GM12878 (cell line): ENCODE data around the gene CDK17. TPM values are rescaled to one million over a fixed set of nuclear protein-coding genes. Genes with fewer than 3 reads are reported as not detected.

ENCODE experiments used
- ATAC-seq: fragments of 200-7000 bp; cut with Tn5 transposase; 3 replicates; pipeline ENCODE4 v1.9.1; 2020; ENCODE audit warnings: mild to moderate bottlenecking, moderate library complexity
- BruUV-seq: library from RNA; stranded (reverse); fragments of 400-500 nt; replicated peaks from 2 replicates; lab custom pipeline; 2021; lab: Mats Ljungman, UMichigan
- CTCF ChIA-PET: fragments of 300-600 bp; sonication (Branson Sonifier 250); formaldehyde crosslinking; extraction: SDS; loops from one replicate; lab custom pipeline; 2021; ENCODE audit warnings: inconsistent platforms; lab: Yijun Ruan, JAX
- POLR2A ChIA-PET: fragments of 350-600 bp; formaldehyde crosslinking; extraction: SDS; loops from one replicate; lab custom pipeline; 2021; ENCODE audit warnings: inconsistent platforms; lab: Charles Lee
- RAD21 ChIA-PET: fragments of 300-600 bp; sonication (Branson Sonifier 250); formaldehyde crosslinking; loops from one replicate; lab custom pipeline; 2023; ENCODE audit warnings: antibody characterized with exemption; ENCODE audit not compliant: unreplicated experiment; lab: Charles Lee
- SMC1A ChIA-PET: fragments of 300-600 bp; sonication (Branson Sonifier 250); formaldehyde crosslinking; loops from one replicate; lab custom pipeline; 2023; ENCODE audit not compliant: unreplicated experiment, uncharacterized antibody; lab: Charles Lee
- DNase-seq: peaks from one replicate; pipeline ENCODE4 v3.0.0-alpha.2; 2011; ENCODE audit warnings: low read depth, low spot score
- FAIRE-seq: peaks from 3 replicates; lab custom pipeline; 2011; peaks lifted over from hg19 to GRCh38; lab: Jason Lieb, UNC
- H2AFZ ChIP-seq: 2 replicates; pipeline ENCODE4 v1.6.0; 2011; ENCODE audit warnings: low read depth, low read length, control low read depth; ENCODE audit not compliant: control insufficient read depth
- H3K27ac ChIP-seq: 2 replicates; pipeline ENCODE4 v1.5.1; 2011; ENCODE audit warnings: control low read depth; ENCODE audit not compliant: control insufficient read depth, insufficient read depth
- H3K27me3 ChIP-seq, 2 experiments: replicated peaks in 1 of 2; 2 replicates each; pipeline versions ENCODE4 v1.6.0 to v1.6.1; 2011; ENCODE audit warnings: low read length in 1 of 2; ENCODE audit not compliant: control insufficient read depth in 2 of 2, insufficient read depth in 2 of 2
- H3K36me3 ChIP-seq, 2 experiments: 2 replicates each; pipeline ENCODE4 v1.5.1; 2011; ENCODE audit warnings: low read length in 1 of 2; ENCODE audit not compliant: control insufficient read depth in 2 of 2, insufficient read depth in 2 of 2
- H3K4me1 ChIP-seq: 2 replicates; pipeline ENCODE4 v1.6.1; 2011; ENCODE audit warnings: mild to moderate bottlenecking, low read length, moderate library complexity, mixed read lengths; ENCODE audit not compliant: control insufficient read depth, insufficient read depth
- H3K4me2 ChIP-seq: 2 replicates; pipeline ENCODE4 v1.6.0; 2011; ENCODE audit warnings: control low read depth; ENCODE audit not compliant: control insufficient read depth, insufficient read depth
- H3K4me3 ChIP-seq: fragments of 200-600 bp; sonication (generic); 2 replicates; pipeline ENCODE4 v1.5.1; 2016
- H3K79me2 ChIP-seq: 2 replicates; pipeline ENCODE4 v1.6.0; 2011; ENCODE audit warnings: low read length; ENCODE audit not compliant: control insufficient read depth, insufficient read depth
- H3K9ac ChIP-seq: 2 replicates; pipeline ENCODE4 v1.8.0; 2011; ENCODE audit warnings: low read length, control low read depth, mixed read lengths; ENCODE audit not compliant: control insufficient read depth, insufficient read depth
- H3K9me3 ChIP-seq: replicated peaks from 3 replicates; pipeline ENCODE4 v1.5.1; 2011; ENCODE audit warnings: mild to moderate bottlenecking, low read length; ENCODE audit not compliant: control insufficient read depth, insufficient read depth
- H4K20me1 ChIP-seq: 2 replicates; pipeline ENCODE4 v1.6.0; 2011; ENCODE audit not compliant: control insufficient read depth, insufficient read depth
- ATF2 ChIP-seq: IDR thresholded peaks from 2 replicates; pipeline ENCODE4 v1.6.1; 2012; ENCODE audit warnings: low read length, inconsistent platforms
- BRCA1 ChIP-seq: IDR thresholded peaks from 2 replicates; pipeline ENCODE4 v1.6.1; 2011; ENCODE audit warnings: low read depth, low read length, improper control_type of control experiment
- CHD2 ChIP-seq: IDR thresholded peaks from 2 replicates; pipeline ENCODE4 v1.6.1; 2011; ENCODE audit warnings: low read depth, low read length, improper control_type of control experiment, borderline replicate concordance
- MEF2A ChIP-seq: IDR thresholded peaks from 2 replicates; pipeline ENCODE4 v1.6.1; 2011; ENCODE audit warnings: low read depth, mild to moderate bottlenecking, low read length, moderate library complexity; ENCODE audit not compliant: insufficient read depth
- PBX3 ChIP-seq: IDR thresholded peaks from 2 replicates; pipeline ENCODE4 v1.6.1; 2011; ENCODE audit warnings: mild to moderate bottlenecking, low read depth, low read length, moderate library complexity; ENCODE audit not compliant: insufficient replicate concordance
- POLR2A ChIP-seq: IDR thresholded peaks from 2 replicates; pipeline ENCODE4 v1.6.1; 2011; ENCODE audit warnings: low read depth, mild to moderate bottlenecking, low read length
- POLR2AphosphoS5 ChIP-seq: IDR thresholded peaks from 2 replicates; pipeline ENCODE4 v1.6.1; 2011; ENCODE audit warnings: mild to moderate bottlenecking, low read length, inconsistent platforms
- PRDM15 ChIP-seq: fragments of 450-650 bp; formaldehyde crosslinking; IDR thresholded peaks from 2 replicates; pipeline ENCODE4 v1.4.0; 2020; ENCODE audit warnings: mild to moderate bottlenecking, moderate library complexity
- SREBF2 ChIP-seq: IDR thresholded peaks from 2 replicates; pipeline ENCODE4 v1.6.1; 2012; ENCODE audit warnings: mild to moderate bottlenecking, low read length
- SUZ12 ChIP-seq: fragments of 200-600 bp; sonication (generic); IDR thresholded peaks from one replicate; pipeline ENCODE4 v1.6.1; 2018; ENCODE audit warnings: antibody characterized with exemption, mild to moderate bottlenecking; ENCODE audit not compliant: unreplicated experiment
- YBX1 ChIP-seq: fragments of 450-650 bp; IDR thresholded peaks from 2 replicates; pipeline ENCODE4 v1.6.1; 2016; ENCODE audit warnings: antibody characterized with exemption
- ZNF24 ChIP-seq: fragments of 450-650 bp; IDR thresholded peaks from 2 replicates; pipeline ENCODE4 v1.6.1; 2017; ENCODE audit warnings: antibody characterized with exemption, mild to moderate bottlenecking
- WGBS: methylation state at CpG from one replicate; pipeline ENCODE4 v1.1.6; 2016; ENCODE audit warnings: low lambda C conversion rate; ENCODE audit not compliant: insufficient replicate concordance, insufficient coverage; ENCODE audit errors: missing lambda C conversion rate; 5-methylcytosine and 5-hydroxymethylcytosine counted together
- in situ Hi-C: fragments of 300-500 bp; cut with MboI; formaldehyde crosslinking; loops from 9 replicates; pipeline ENCODE4 v1.14.3; 2018; ENCODE audit warnings: mixed read lengths
- intact Hi-C: fragments of 100-400 bp; cut with micrococcal nuclease; formaldehyde crosslinking; loops from one replicate; pipeline ENCODE4 v1.14.2; 2022; ENCODE audit not compliant: unreplicated experiment
- polyA plus RNA-seq, 11 experiments: library from polyadenylated mRNA; depleted of rRNA in 4 of 11; unstranded in 6 of 11; stranded (reverse) in 5 of 11; fragments of >200 nt; fragmentation: Nextera tagmentation in 4 of 11; fragmentation: Illumina TruSeq in 1 of 11; extraction: Ambion mirVana in 4 of 11; extraction: Trizol in 1 of 11; gene quantifications; 1 replicate in 1 of 11; 2 replicates in 10 of 11; pipeline versions ENCODE4 v1.2.1 to v1.2.3, GENCODE V29; 2011 to 2016; ENCODE audit warnings: inconsistent platforms in 2 of 11, missing spikeins in 2 of 11, low read depth in 1 of 11
- total RNA-seq, 4 experiments: library from RNA; depleted of rRNA in 3 of 4; stranded (reverse); fragments of >200 nt in 3 of 4; fragmentation: Illumina TruSeq in 1 of 4; extraction: Trizol in 1 of 4; gene quantifications; 2 replicates each; pipeline versions ENCODE4 v1.2.1 to v1.2.3, GENCODE V29; 2013 to 2021

CDK17 gene
- total and polyA plus RNA-seq, 10 of the 15 experiments (the other 5 are each of a cell fraction or from before 2014, with no cell fraction given), result 5.6 to 45.6 (median 18.3) TPM

- no peak for ATAC-seq
- Histone ChIP-seq H3K36me3 (no peaks in the 10 kb centered on the region), H3K4me3 (no peak overlapping the region), H3K9me3 (no peaks in the 10 kb centered on the region; the same call in 2 of the 3 replicates), H4K20me1 (no peaks in the 10 kb centered on the region), H3K79me2 (no peaks in the 10 kb centered on the region), H3K4me2 (no peak overlapping the region), H3K4me1 (peaks cover 4% of the 10 kb centered on the region; the same call in 1 of the 2 replicates), H3K27ac (no peak overlapping the region), H2AFZ (no peak overlapping the region; the same call in 1 of the 2 replicates), H3K27me3 (no peaks in the 10 kb centered on the region), H3K9ac (no peak overlapping the region)
- no TSS peak for BruUV-seq
- WGBS, result 54% methylated on average over 3 of the region's 3 CpGs
- no peak for DNase-seq
- TF ChIP-seq SREBF2, result no peak
- no peak for TF ChIP-seq YBX1
- no peak for TF ChIP-seq POLR2A
- SMC1A ChIA-PET, result interaction anchor here (0.6 to 1.0 kb wide), 2 partner anchors 19 to 333 kb away, joined by 3 read pairs; no protein-coding TSS in a partner anchor
- RAD21 ChIA-PET, result interaction anchor here (1.1 kb wide), 1 partner anchor 34 kb away, joined by 3 read pairs; no protein-coding TSS in a partner anchor
- intact Hi-C loops, result no loop called here
- FAIRE-seq, result no peak
- POLR2A ChIA-PET, result no interaction called here
- CTCF ChIA-PET, result interaction anchor here (0.8 to 1.7 kb wide), 2 partner anchors 8 to 79 kb away, joined by 3 to 6 read pairs; no protein-coding TSS in a partner anchor
- in situ Hi-C loops, result no loop called here
These were observed 38.1 kb upstream of the CDK17 start for GRCh38 chr12:96438330-96438729.

- BruUV-seq, result no TSS peak
- no peak overlapping the region for H3K4me2 ChIP-seq
- SMC1A ChIA-PET, result interaction anchor here (0.9 to 1.2 kb wide), 4 partner anchors 17 to 139 kb away, joined by 3 to 4 read pairs (median 3); no protein-coding TSS in a partner anchor
- ATAC-seq (no peak), DNase-seq (no peak), FAIRE-seq (no peak)
- in situ Hi-C loops (no loop called here), intact Hi-C loops (no loop called here)
- H3K79me2 ChIP-seq, result no peaks in the 10 kb centered on the region
- no peak overlapping the region for H2AFZ ChIP-seq
- no peak overlapping the region for H3K27ac ChIP-seq
- no peak overlapping the region for H3K4me3 ChIP-seq
- POLR2A ChIA-PET, result interaction anchor here (1.0 to 1.3 kb wide), 2 partner anchors 8 to 25 kb away, joined by 3 to 5 read pairs; no protein-coding TSS in a partner anchor
- H3K9me3 ChIP-seq, result no peaks in the 10 kb centered on the region
- H3K4me1 ChIP-seq, result peaks cover 4% of the 10 kb centered on the region; the same call in 1 of the 2 replicates
- H3K27me3 ChIP-seq, result no peaks in the 10 kb centered on the region
- no peaks in the 10 kb centered on the region for H3K36me3 ChIP-seq
- no peaks in the 10 kb centered on the region for H4K20me1 ChIP-seq
- RAD21 ChIA-PET, result no interaction called here
- no peak overlapping the region for H3K9ac ChIP-seq
- 42% methylated on average over 1 of the region's 1 CpG for WGBS
- CTCF ChIA-PET, result interaction anchor here (0.7 to 1.7 kb wide), 3 partner anchors 9 to 406 kb away, joined by 3 to 6 read pairs (median 3); no protein-coding TSS in a partner anchor
- no peak for TF ChIP-seq ZNF24
- no peak for TF ChIP-seq CHD2
- no peak for TF ChIP-seq PBX3
- TF ChIP-seq PRDM15 (CRISPR knock-in tag), result no peak
- no peak for TF ChIP-seq ATF2
- TF ChIP-seq BRCA1, result no peak
- TF ChIP-seq MEF2A, result no peak
- TF ChIP-seq SUZ12, result no peak
- no peak for TF ChIP-seq POLR2AphosphoS5
These were observed 36.9 kb upstream of the CDK17 start for GRCh38 chr12:96437171-96437445.
